GM18867 (cell line): Measurements from ENCODE around the gene CHDH.

Experiments
- ATAC-seq: cut with Tn5 transposase; IDR thresholded peaks from one replicate; pipeline ENCODE4 v1.9.1; 2021; ENCODE audit warnings: mild to moderate bottlenecking, moderate library complexity; ENCODE audit not compliant: unreplicated experiment

The CHDH gene

GRCh38 chr3:53794597-53794996 lies 51.6 kb downstream of the CHDH start:
- ATAC-seq: no peak

GRCh38 chr3:53792866-53793265 lies 53.4 kb downstream of the CHDH start:
- no peak for ATAC-seq

- ATAC-seq: no peak
Measured at GRCh38 chr3:53791317-53791716, 54.9 kb downstream of the CHDH start.

- no peak for ATAC-seq
Measured at GRCh38 chr3:53790470-53790869, 55.7 kb downstream of the CHDH start.

GRCh38 chr3:53789459-53789858 lies 56.8 kb downstream of the CHDH start:
- ATAC-seq: no peak

- no peak for ATAC-seq
Measured at GRCh38 chr3:53788038-53788437, 58.2 kb downstream of the CHDH start.

GRCh38 chr3:53787016-53787415 lies 59.2 kb downstream of the CHDH start:
- no peak for ATAC-seq

- no peak for ATAC-seq
Measured at GRCh38 chr3:53780806-53781205, 65.4 kb downstream of the CHDH start.

- ATAC-seq: no peak
Measured at GRCh38 chr3:53780171-53780570, 66.0 kb downstream of the CHDH start.

- no peak for ATAC-seq
Measured at GRCh38 chr3:53778153-53778552, 68.1 kb downstream of the CHDH start.

GRCh38 chr3:53777468-53777867 lies 68.8 kb downstream of the CHDH start:
- ATAC-seq: no peak

- no peak for ATAC-seq
Measured at GRCh38 chr3:53776494-53777101, 69.6 kb downstream of the CHDH start.

- no peak for ATAC-seq
Measured at GRCh38 chr3:53775834-53776251, 70.4 kb downstream of the CHDH start.

- no peak for ATAC-seq
Measured at GRCh38 chr3:53775018-53775417, 71.2 kb downstream of the CHDH start.

GRCh38 chr3:53774414-53774813 lies 71.8 kb downstream of the CHDH start:
- ATAC-seq: no peak

- peak; percentile 82 for ATAC-seq
Measured at GRCh38 chr3:53773611-53774368, 72.4 kb downstream of the CHDH start.

GRCh38 chr3:53773021-53773436 lies 73.2 kb downstream of the CHDH start:
- ATAC-seq: no peak

- no peak for ATAC-seq
Measured at GRCh38 chr3:53772562-53772961, 73.7 kb downstream of the CHDH start.

GRCh38 chr3:53768478-53769459 lies 77.5 kb downstream of the CHDH start:
- ATAC-seq: no peak

GRCh38 chr3:53766706-53767105 lies 79.5 kb downstream of the CHDH start:
- ATAC-seq: no peak

- ATAC-seq: no peak
Measured at GRCh38 chr3:53765753-53766152, 80.5 kb downstream of the CHDH start.
